BLaER1 treated with 17β-estradiol and CSF1 and Interleukin-3, amounts not matched to agents 10 nM and 100 nM (cell line): Measurements from ENCODE around the gene KRT83.

Experiments used
- H3K27ac ChIP-seq, 11 experiments: shearing (Covaris generic); formaldehyde crosslinking; 2 replicates each; pipeline ENCODE4 v1.8.1; 2022
- H3K27me3 ChIP-seq, 11 experiments: shearing (Covaris generic); formaldehyde crosslinking; 2 replicates each; pipeline ENCODE4 v1.8.1; 2022
- H3K36me3 ChIP-seq, 11 experiments: shearing (Covaris generic); formaldehyde crosslinking; 2 replicates each; pipeline ENCODE4 v1.8.1; 2022
- H3K4me1 ChIP-seq, 10 experiments: shearing (Covaris generic); formaldehyde crosslinking; 2 replicates each; pipeline ENCODE4 v1.8.1; 2022
- H3K4me2 ChIP-seq, 11 experiments: shearing (Covaris generic); formaldehyde crosslinking; 2 replicates each; pipeline ENCODE4 v1.8.1; 2022
- H3K4me3 ChIP-seq, 10 experiments: shearing (Covaris generic); formaldehyde crosslinking; 2 replicates each; pipeline ENCODE4 v1.8.1; 2022
- H3K9ac ChIP-seq, 11 experiments: shearing (Covaris generic); formaldehyde crosslinking; 2 replicates each; pipeline ENCODE4 v1.8.1; 2022
- H3K9me3 ChIP-seq, 11 experiments: shearing (Covaris generic); formaldehyde crosslinking; replicated peaks in 1 of 11; 2 replicates each; pipeline ENCODE4 v1.8.1; 2022
- H4K20me1 ChIP-seq, 11 experiments: shearing (Covaris generic); formaldehyde crosslinking; 2 replicates each; pipeline ENCODE4 v1.8.1; 2022
- Cebpa-rat ChIP-seq, 11 experiments: shearing (Covaris generic); IDR thresholded peaks; 2 replicates each; pipeline ENCODE4 v1.8.1; 2022

Gene KRT83

DNA sequence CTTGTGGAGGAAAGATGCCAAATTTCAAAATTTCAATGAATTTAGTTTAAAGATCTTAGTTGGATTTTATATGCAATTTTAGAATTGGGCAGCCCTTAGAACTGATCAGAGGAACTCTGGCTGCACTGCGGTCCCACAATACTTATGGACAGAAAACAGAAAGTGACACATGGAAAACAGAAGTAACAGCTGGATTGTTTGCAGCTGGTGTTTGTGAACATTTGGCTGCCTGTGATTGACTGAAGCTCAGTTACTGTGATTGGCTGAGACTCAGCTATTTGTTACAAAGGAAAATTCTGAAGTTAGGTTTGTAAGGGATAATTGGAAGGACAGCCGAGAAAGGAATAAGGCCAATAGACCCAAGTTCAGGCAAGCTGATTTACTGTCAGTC is 56.8 kb downstream of the KRT83 start:
- no peak overlapping the region for H3K4me2 ChIP-seq
- no peak overlapping the region for H3K9ac ChIP-seq
- no peaks in the 10 kb centered on the region for H3K36me3 ChIP-seq
- no peak overlapping the region for H3K27ac ChIP-seq
- peaks cover 11 to 20% (median 16%) of the 10 kb centered on the region in 10 experiments for H3K4me1 ChIP-seq
- H3K9me3 ChIP-seq, result peaks cover 0 to 15% (median 12%) of the 10 kb centered on the region in 11 experiments; a peak in 13 of 22 replicates
- TF ChIP-seq Cebpa-rat (IDR thresholded peaks at IDR 0.05), result no peak
- H3K27me3 ChIP-seq, result no peaks in the 10 kb centered on the region
- no peaks in the 10 kb centered on the region for H4K20me1 ChIP-seq
- no peak overlapping the region for H3K4me3 ChIP-seq
